PC-3 (cell line): ENCODE results near the gene SELENOW. TPM values are rescaled to one million over a fixed set of nuclear protein-coding genes. Genes with fewer than 3 reads are reported as not detected.

Source experiments
- ATAC-seq: fragments of 200-7000 bp; cut with Tn5 transposase; 2 replicates; pipeline ENCODE4 v1.9.1; 2020; ENCODE audit warnings: mild to moderate bottlenecking, moderate library complexity
- BruUV-seq: library from RNA; stranded (reverse); fragments of 400-500 nt; replicated peaks from 2 replicates; lab custom pipeline; 2021; lab: Mats Ljungman, UMichigan
- CTCF ChIA-PET: fragments of 300-600 bp; sonication (Branson Sonifier 250); formaldehyde crosslinking; loops from one replicate; lab custom pipeline; 2022; ENCODE audit warnings: antibody characterized with exemption; lab: Charles Lee
- POLR2A ChIA-PET: fragments of 300-600 bp; sonication (Branson Sonifier 250); formaldehyde crosslinking; loops from one replicate; lab custom pipeline; 2022; ENCODE audit warnings: antibody characterized with exemption; ENCODE audit not compliant: unreplicated experiment; lab: Charles Lee
- DNase-seq: peaks from one replicate; pipeline ENCODE4 v3.0.0-alpha.2; 2015
- H2AFZ ChIP-seq: fragments of 300-600 bp; sonication (generic); 2 replicates; pipeline ENCODE4 v1.6.0; 2016; ENCODE audit warnings: antibody characterized with exemption, low read length
- H3F3A ChIP-seq: fragments of 300-600 bp; sonication (generic); one replicate; pipeline ENCODE4 v1.6.0; 2017; ENCODE audit warnings: antibody characterized with exemption, low read length, control low read depth, mild to moderate bottlenecking; ENCODE audit not compliant: unreplicated experiment
- H3K27ac ChIP-seq: fragments of 300-600 bp; sonication (generic); 2 replicates; pipeline ENCODE4 v1.5.1; 2016; ENCODE audit warnings: mild to moderate bottlenecking, low read length
- H3K27me3 ChIP-seq: fragments of 300-600 bp; sonication (generic); 2 replicates; pipeline ENCODE4 v1.6.1; 2016; ENCODE audit warnings: low read length, mixed read lengths
- H3K36me3 ChIP-seq: fragments of 300-600 bp; sonication (generic); 2 replicates; pipeline ENCODE4 v1.6.1; 2016; ENCODE audit warnings: low read depth, mixed run types, low read length, mixed read lengths
- H3K4me1 ChIP-seq: fragments of 300-600 bp; sonication (generic); 2 replicates; pipeline ENCODE4 v1.5.1; 2016; ENCODE audit warnings: low read length; ENCODE audit not compliant: insufficient read depth
- H3K4me2 ChIP-seq: fragments of 300-600 bp; sonication (generic); 2 replicates; pipeline ENCODE4 v1.6.0; 2016; ENCODE audit warnings: low read length
- H3K4me3 ChIP-seq: fragments of 300-600 bp; sonication (generic); 2 replicates; pipeline ENCODE4 v1.5.1; 2016; ENCODE audit warnings: mild to moderate bottlenecking, low read length, mixed read lengths
- H3K79me2 ChIP-seq: fragments of 300-600 bp; sonication (generic); 2 replicates; pipeline ENCODE4 v1.6.1; 2017; ENCODE audit warnings: low read length, mixed read lengths
- H3K9ac ChIP-seq: fragments of 300-600 bp; sonication (generic); 2 replicates; pipeline ENCODE4 v1.6.0; 2016; ENCODE audit warnings: mild to moderate bottlenecking, low read length
- H3K9me2 ChIP-seq: fragments of 300-600 bp; sonication (generic); replicated peaks from 2 replicates; pipeline ENCODE4 v1.6.1; 2016; ENCODE audit warnings: mixed run types, low read length, mixed read lengths
- H3K9me3 ChIP-seq: fragments of 300-600 bp; sonication (generic); 2 replicates; pipeline ENCODE4 v1.6.1; 2016; ENCODE audit warnings: low read length, mixed read lengths
- H4K20me1 ChIP-seq: fragments of 300-600 bp; sonication (generic); 2 replicates; pipeline ENCODE4 v1.6.1; 2016; ENCODE audit warnings: low read length, mixed read lengths
- CTCF ChIP-seq: fragments of 300-600 bp; sonication (generic); conservative IDR thresholded peaks from 2 replicates; pipeline ENCODE4 v1.5.1; 2017; ENCODE audit warnings: antibody characterized with exemption, low read depth, mild to moderate bottlenecking, low read length
- EZH2 ChIP-seq: fragments of 300-600 bp; sonication (generic); IDR thresholded peaks from one replicate; pipeline ENCODE4 v1.6.1; 2017; ENCODE audit warnings: antibody characterized with exemption, mild to moderate bottlenecking, low read length; ENCODE audit not compliant: unreplicated experiment
- EZH2phosphoT487 ChIP-seq: fragments of 300-600 bp; sonication (generic); IDR thresholded peaks from 2 replicates; pipeline ENCODE4 v1.6.1; 2018; ENCODE audit warnings: mild to moderate bottlenecking, antibody characterized with exemption, low read length, borderline replicate concordance
- intact Hi-C: fragments of 100-400 bp; cut with micrococcal nuclease; formaldehyde crosslinking; loops from 2 replicates; pipeline ENCODE4 v1.9.0; 2023
- total RNA-seq: library from RNA; depleted of rRNA; stranded (reverse); fragments of >200 nt; gene quantifications from 2 replicates; pipeline ENCODE4 v1.2.3, GENCODE V29; 2014

Gene SELENOW
- total RNA-seq, 1 experiment from 2014 or later: 278 TPM

- Histone ChIP-seq H3F3A (no peaks in the 10 kb centered on the region), H3K79me2 (no peaks in the 10 kb centered on the region), H3K9me2 (no peaks in the 10 kb centered on the region), H3K27me3 (no peaks in the 10 kb centered on the region), H3K27ac (no peak overlapping the region), H2AFZ (no peak overlapping the region), H3K9ac (no peak overlapping the region), H4K20me1 (no peaks in the 10 kb centered on the region), H3K4me2 (no peak overlapping the region), H3K9me3 (no peaks in the 10 kb centered on the region), H3K4me1 (no peaks in the 10 kb centered on the region), H3K36me3 (no peaks in the 10 kb centered on the region), H3K4me3 (no peak overlapping the region)
- DNase-seq (no peak), ATAC-seq (no peak)
- intact Hi-C loops: loop anchor here (1.0 kb wide), 1 partner anchor 22 kb away; no protein-coding TSS in a partner anchor
- BruUV-seq: no TSS peak
- ChIA-PET CTCF (no interaction called here), POLR2A (no interaction called here)
- TF ChIP-seq CTCF (no peak), EZH2phosphoT487 (no peak), EZH2 (no peak)
Observed at GRCh38 chr19:47766359-47766620, 12.2 kb upstream of the SELENOW start.

- Histone ChIP-seq H3K79me2 (no peaks in the 10 kb centered on the region), H3K4me1 (no peaks in the 10 kb centered on the region), H3K9ac (no peak overlapping the region), H3K36me3 (no peaks in the 10 kb centered on the region), H3K27me3 (no peaks in the 10 kb centered on the region), H4K20me1 (no peaks in the 10 kb centered on the region), H2AFZ (no peak overlapping the region), H3K9me2 (no peaks in the 10 kb centered on the region), H3K4me3 (no peak overlapping the region), H3K27ac (no peak overlapping the region), H3K9me3 (no peaks in the 10 kb centered on the region), H3K4me2 (no peak overlapping the region), H3F3A (no peaks in the 10 kb centered on the region)
- CTCF ChIA-PET: no interaction called here
- DNase-seq (no peak), ATAC-seq (no peak)
- no peak for TF ChIP-seq EZH2phosphoT487
- TF ChIP-seq EZH2: no peak
- no peak for TF ChIP-seq CTCF
- BruUV-seq: no TSS peak
- intact Hi-C loops: loop anchor here (1.0 kb wide), 1 partner anchor 22 kb away; no protein-coding TSS in a partner anchor
- POLR2A ChIA-PET: no interaction called here
Observed at GRCh38 chr19:47766670-47767069, 11.8 kb upstream of the SELENOW start.

GRCh38 chr19:47767349-47767748 lies 11.2 kb upstream of the SELENOW start:
- no TSS peak for BruUV-seq
- Histone ChIP-seq H3K4me1 (no peaks in the 10 kb centered on the region), H3F3A (no peaks in the 10 kb centered on the region), H3K4me2 (no peak overlapping the region), H3K27ac (no peak overlapping the region), H2AFZ (no peak overlapping the region), H3K9me3 (no peaks in the 10 kb centered on the region), H3K9me2 (no peaks in the 10 kb centered on the region), H4K20me1 (no peaks in the 10 kb centered on the region), H3K9ac (no peak overlapping the region), H3K36me3 (no peaks in the 10 kb centered on the region), H3K27me3 (no peaks in the 10 kb centered on the region), H3K79me2 (no peaks in the 10 kb centered on the region), H3K4me3 (no peak overlapping the region)
- ChIA-PET CTCF (no interaction called here), POLR2A (interaction anchor here (0.6 kb wide), 1 partner anchor 72 kb away, joined by 6 read pairs; no protein-coding TSS in a partner anchor)
- ATAC-seq (no peak), DNase-seq (no peak)
- intact Hi-C loops: no loop called here
- no peak for TF ChIP-seq EZH2
- no peak for TF ChIP-seq EZH2phosphoT487
- TF ChIP-seq CTCF: no peak
